Heart left ventricle (tissue), 16 donors: ENCODE results near the gene PLCG2. TPM values are rescaled to one million over a fixed set of nuclear protein-coding genes. Genes with fewer than 3 reads are reported as not detected.

Experiments used
- ATAC-seq, 4 donors: fragments of 200-7000 bp; cut with Tn5 transposase; one replicate each; pipeline ENCODE4 v1.9.1; 2020 to 2022; ENCODE audit warnings: moderate library complexity in 4 of 4, mild to moderate bottlenecking in 3 of 4, moderate number of reproducible peaks in 1 of 4
- DNase-seq, 5 donors: peaks; one replicate each; pipeline ENCODE4 v3.0.0-alpha.2; 2020
- H3K27ac ChIP-seq, 12 donors: fragments of 200-600 bp; sonication (generic) in 4 of 12; one replicate each; pipeline versions ENCODE4 v1.5.0 to v1.8.0; 2016 to 2022; ENCODE audit warnings: mild to moderate bottlenecking in 2 of 12
- H3K27me3 ChIP-seq, 9 donors: fragments of 200-600 bp; sonication (generic) in 2 of 9; one replicate each; pipeline versions ENCODE4 v1.5.1 to v1.8.0; 2016 to 2022; ENCODE audit warnings: mild to moderate bottlenecking in 3 of 9
- H3K36me3 ChIP-seq, 9 donors: fragments of 200-600 bp; sonication (generic) in 2 of 9; one replicate each; pipeline versions ENCODE4 v1.5.0 to v1.8.0; 2018 to 2022; ENCODE audit warnings: mild to moderate bottlenecking in 2 of 9
- H3K4me1 ChIP-seq, 12 donors: fragments of 200-600 bp; sonication (generic) in 4 of 12; one replicate each; pipeline versions ENCODE4 v1.5.0 to v1.8.0; 2016 to 2022; ENCODE audit warnings: mild to moderate bottlenecking in 3 of 12
- H3K4me3 ChIP-seq, 12 donors: fragments of 200-600 bp; sonication (generic) in 4 of 12; one replicate each; pipeline versions ENCODE4 v1.5.0 to v1.8.0; 2017 to 2022; ENCODE audit warnings: mild to moderate bottlenecking in 9 of 12, moderate library complexity in 4 of 12
- H3K9me3 ChIP-seq, 12 donors: fragments of 200-600 bp; sonication (generic) in 4 of 12; one replicate each; pipeline versions ENCODE4 v1.5.0 to v1.8.0; 2016 to 2022; ENCODE audit warnings: mild to moderate bottlenecking in 1 of 12
- POLR2A ChIP-seq, 2 donors: fragments of 450-650 bp; IDR thresholded peaks; one replicate each; pipeline ENCODE4 v1.6.1; 2017; ENCODE audit warnings: antibody characterized with exemption in 2 of 2, mild to moderate bottlenecking in 2 of 2, moderate library complexity in 2 of 2
- WGBS, 4 donors: extraction: QIAGEN DNeasy Blood & Tissue Kit in 2 of 4; methylation state at CpG; one replicate each; pipeline versions ENCODE4 v1.1.5 to v1.1.7; 2013 to 2018; 5-methylcytosine and 5-hydroxymethylcytosine counted together
- intact Hi-C, 10 donors: fragments of 100-400 bp; cut with DNase I; formaldehyde crosslinking; loops; one replicate each; pipeline versions ENCODE4 v1.11.1 to v1.14.2; 2022
- polyA plus RNA-seq, 2 donors: library from polyadenylated mRNA; stranded (reverse); fragments of 200-250 nt; gene quantifications; one replicate each; pipeline ENCODE4 v1.2.3, GENCODE V29; 2013
- total RNA-seq, 9 donors: library from RNA; depleted of rRNA in 2 of 9; stranded (reverse); fragments of >200 nt in 2 of 9; fragmentation: NEBNext Ultra II Directional in 3 of 9; extraction: Animal tissue kit (Norgen Biotek cat#: 25700) in 3 of 9; gene quantifications; one replicate each; pipeline versions ENCODE4 v1.1.0 to v1.2.4, GENCODE V29; 2016 to 2023
- TF ChIP-seq, protein P1 (sequence below), 12 donors: fragments of 200-600 bp; sonication (generic) in 4 of 12; IDR thresholded peaks; one replicate each; pipeline versions ENCODE4 v1.5.0 to v1.8.0; 2018 to 2022; ENCODE audit warnings: antibody characterized with exemption in 12 of 12, mild to moderate bottlenecking in 5 of 12
- donor health status: ischemic (EF 13 %, LVEDD 7.1; RV severe dilation, severe dysfunction).
- donor health status: healthy with polysubstance abuse.
- donor health status: DM: no; HTN: yes; CAD: no.
- donor health status: DM: no; HTN: no; CAD: no.
- donor health status: ischemic (EF 25% LVEDD 6.9; RV normal size, moderate dysfunction).
- donor health status: ischemic (EF 25% LVEDD 5.7; RV mildly dilated, moderate dysfunction).
- donor health status: healthy.
- donor health status: DM: yes; HTN: yes; CAD: no.
- donor health status: ischemic (EF 35%, LVEDD 5.7; RV mildly dilated, moderate dysfunction).
- donor health status: nonischemic (EF 11% LVEDD 7.7; RV severe dilation, severe dysfunction).
- donor health status: DM: yes; HTN: yes; CAD: no.
- donor health status: PGD.
- donor health status: ischemic (EF 29% LVEDD 5.4; RV normal size, mild dysfunction).
- donor health status: nonischemic (EF 23%, LVEDD 6.1; RV moderate dilation, normal function).

Gene PLCG2
- total and polyA plus RNA-seq, 11 donors, result 2.0 to 35.4 (median 4.7) TPM

DNA sequence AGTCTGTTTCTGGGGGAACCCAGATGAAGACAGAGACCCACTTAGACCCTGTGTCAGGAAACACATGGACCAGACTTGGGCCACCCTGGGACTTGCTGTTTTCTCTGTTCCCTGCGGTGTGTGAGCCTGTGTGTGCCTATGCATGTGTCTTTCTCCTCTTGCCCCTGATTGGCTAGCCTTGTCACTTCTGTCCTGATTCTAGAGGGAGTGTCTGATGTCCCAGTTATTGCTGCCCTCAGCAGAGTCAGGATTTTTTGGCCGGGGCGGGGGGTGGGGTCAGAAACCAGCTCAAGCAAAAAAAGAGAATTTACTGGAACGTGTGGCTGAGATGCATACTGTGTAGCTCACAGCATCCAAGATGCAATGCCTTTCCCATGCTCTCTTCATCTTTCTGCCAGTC is 30.5 kb downstream of the PLCG2 start:
- Histone ChIP-seq H3K36me3 (no peaks in the 10 kb centered on the region), H3K27me3 (no peaks in the 10 kb centered on the region), H3K9me3 (no peaks in the 10 kb centered on the region), H3K4me3 (no peak overlapping the region), H3K4me1 (peaks cover 0 to 17% (median 0%) of the 10 kb centered on the region in 12 donors), H3K27ac (no peak overlapping the region)
- ATAC-seq, result no peak
- TF ChIP-seq, protein P1, sequence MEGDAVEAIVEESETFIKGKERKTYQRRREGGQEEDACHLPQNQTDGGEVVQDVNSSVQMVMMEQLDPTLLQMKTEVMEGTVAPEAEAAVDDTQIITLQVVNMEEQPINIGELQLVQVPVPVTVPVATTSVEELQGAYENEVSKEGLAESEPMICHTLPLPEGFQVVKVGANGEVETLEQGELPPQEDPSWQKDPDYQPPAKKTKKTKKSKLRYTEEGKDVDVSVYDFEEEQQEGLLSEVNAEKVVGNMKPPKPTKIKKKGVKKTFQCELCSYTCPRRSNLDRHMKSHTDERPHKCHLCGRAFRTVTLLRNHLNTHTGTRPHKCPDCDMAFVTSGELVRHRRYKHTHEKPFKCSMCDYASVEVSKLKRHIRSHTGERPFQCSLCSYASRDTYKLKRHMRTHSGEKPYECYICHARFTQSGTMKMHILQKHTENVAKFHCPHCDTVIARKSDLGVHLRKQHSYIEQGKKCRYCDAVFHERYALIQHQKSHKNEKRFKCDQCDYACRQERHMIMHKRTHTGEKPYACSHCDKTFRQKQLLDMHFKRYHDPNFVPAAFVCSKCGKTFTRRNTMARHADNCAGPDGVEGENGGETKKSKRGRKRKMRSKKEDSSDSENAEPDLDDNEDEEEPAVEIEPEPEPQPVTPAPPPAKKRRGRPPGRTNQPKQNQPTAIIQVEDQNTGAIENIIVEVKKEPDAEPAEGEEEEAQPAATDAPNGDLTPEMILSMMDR (IDR thresholded peaks at IDR 0.05), result no peak
- no peak for TF ChIP-seq POLR2A (IDR thresholded peaks at IDR 0.05)
- 82 to 96% (median 87%) methylated on average over 4 of the region's 4 CpGs for WGBS, 4 donors
- intact Hi-C loops, result no loop called here
- no peak for DNase-seq

DNA sequence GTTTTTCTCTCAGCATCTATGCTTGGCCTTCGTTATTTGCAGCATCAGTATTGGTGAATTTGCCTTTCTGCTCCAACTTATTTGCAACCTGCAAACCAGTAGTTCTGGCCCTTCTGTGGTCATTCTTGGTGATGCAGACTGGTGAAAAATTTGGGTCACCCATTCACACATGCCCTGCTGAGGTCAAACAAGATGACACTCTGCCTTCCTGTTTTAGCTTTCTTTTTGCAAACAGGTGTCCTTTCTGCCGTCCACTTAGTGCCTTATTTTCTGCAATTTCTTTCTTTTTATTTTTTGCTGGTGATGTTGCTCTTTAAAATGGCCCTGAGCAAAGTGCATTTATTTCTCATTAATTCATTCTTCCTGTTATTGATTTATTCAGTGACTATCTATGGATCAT is 31.3 kb downstream of the PLCG2 start:
- Histone ChIP-seq H3K4me1 (peaks cover 0 to 14% (median 0%) of the 10 kb centered on the region in 12 donors), H3K9me3 (no peaks in the 10 kb centered on the region), H3K27ac (peak overlapping the region in 1 of 12 donors; percentile 37), H3K36me3 (no peaks in the 10 kb centered on the region), H3K27me3 (no peaks in the 10 kb centered on the region), H3K4me3 (no peak overlapping the region)
- ATAC-seq (no peak), DNase-seq (no peak)
- intact Hi-C loops, result no loop called here
- no peak for TF ChIP-seq POLR2A (IDR thresholded peaks at IDR 0.05)
- TF ChIP-seq, protein P1 (IDR thresholded peaks at IDR 0.05), result no peak
- 80 to 88% (median 83%) methylated on average over 2 of the region's 2 CpGs for WGBS, 4 donors

DNA sequence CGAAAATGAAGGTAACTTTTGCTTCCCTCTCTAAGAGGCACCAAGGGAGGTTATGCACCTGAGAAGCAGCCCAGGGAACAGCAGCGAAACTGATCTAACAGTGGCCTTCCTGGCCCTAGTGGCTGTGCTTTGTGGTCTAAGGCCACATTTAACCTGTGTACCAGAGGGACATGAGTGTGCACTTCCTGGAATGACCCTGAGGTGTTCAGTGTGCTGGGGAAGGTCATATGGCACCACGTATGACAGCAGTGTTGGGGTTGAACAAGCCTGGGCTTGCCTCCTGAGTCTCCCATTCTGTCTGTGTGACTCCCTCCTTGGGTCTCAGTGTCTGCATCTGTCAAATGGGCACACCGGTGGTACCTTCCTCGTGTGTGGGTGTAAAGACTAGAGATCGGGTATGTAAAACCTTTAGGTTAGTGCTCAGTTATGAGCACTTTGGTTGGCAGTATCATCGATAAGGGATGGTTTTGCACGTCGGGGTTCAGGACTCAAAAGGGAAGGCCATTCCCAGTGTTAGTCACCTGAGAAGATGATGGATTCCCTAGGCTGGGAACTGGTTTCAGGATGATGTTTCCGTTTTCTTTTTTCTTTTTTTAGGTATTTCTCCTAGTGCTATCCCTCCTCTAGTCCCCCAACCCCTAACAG is 31.9 kb downstream of the PLCG2 start:
- H3K4me3 ChIP-seq, result no peak overlapping the region
- intact Hi-C loops, result no loop called here
- DNase-seq (no peak), ATAC-seq (no peak)
- TF ChIP-seq, protein P1 (IDR thresholded peaks at IDR 0.05), result no peak
- TF ChIP-seq POLR2A (IDR thresholded peaks at IDR 0.05), result no peak
- no peaks in the 10 kb centered on the region for H3K9me3 ChIP-seq
- 83 to 92% (median 90%) methylated on average over 10 of the region's 10 CpGs for WGBS, 4 donors
- H3K36me3 ChIP-seq, result no peaks in the 10 kb centered on the region
- H3K4me1 ChIP-seq, result peaks cover 0 to 14% (median 0%) of the 10 kb centered on the region in 12 donors
- H3K27ac ChIP-seq, result peak overlapping the region in 1 of 12 donors; percentile 37
- H3K27me3 ChIP-seq, result no peaks in the 10 kb centered on the region

DNA sequence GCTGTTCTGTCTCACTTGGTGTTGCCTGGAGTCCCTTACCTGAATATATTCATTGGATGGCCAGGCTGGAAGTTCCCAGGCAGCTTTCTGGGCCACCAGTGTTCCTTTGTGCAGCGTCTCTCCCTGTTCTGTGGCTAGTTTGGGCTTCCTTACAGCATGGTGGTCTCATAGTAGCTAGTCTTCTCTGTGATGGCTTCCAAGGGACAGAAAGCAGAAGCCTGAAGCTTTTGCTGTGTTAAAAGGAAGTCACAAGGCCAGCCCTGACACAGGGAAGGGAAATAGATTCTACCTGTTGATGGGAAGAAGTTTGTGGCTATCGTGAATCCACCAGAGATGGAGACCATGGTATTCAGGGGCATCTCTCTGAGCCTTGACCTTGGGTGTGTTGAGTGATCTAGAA is 34.6 kb downstream of the PLCG2 start:
- H3K27me3 ChIP-seq, result no peaks in the 10 kb centered on the region
- peaks cover 0 to 32% (median 0%) of the 10 kb centered on the region in 12 donors for H3K4me1 ChIP-seq
- intact Hi-C loops, result no loop called here
- WGBS, 4 donors, result 71 to 88% (median 86%) methylated on average over 2 of the region's 2 CpGs
- no peaks in the 10 kb centered on the region for H3K36me3 ChIP-seq
- TF ChIP-seq, protein P1 (IDR thresholded peaks at IDR 0.05), result no peak
- no peak for TF ChIP-seq POLR2A (IDR thresholded peaks at IDR 0.05)
- no peaks in the 10 kb centered on the region for H3K9me3 ChIP-seq
- no peak overlapping the region for H3K27ac ChIP-seq
- DNase-seq, result no peak
- ATAC-seq, result no peak
- H3K4me3 ChIP-seq, result no peak overlapping the region
